CD4-positive, alpha-beta T cell treated with Interferon alpha-2 for 1 hour (primary cell): ENCODE data around the gene RSPH1.
A peak's percentile ranks its signal among the peaks of the same experiment; 100 is the strongest.
"Not testable (repeated sequence)": the region's sequence is repeated elsewhere in the genome, so short reads cannot be mapped to it uniquely, and the experiment has no call there.

Source experiments
- DNase-seq, 2 donors: peaks; one replicate each; pipeline ENCODE4 v3.0.0-alpha.2; 2020 to 2022

The RSPH1 gene

GRCh38 chr21:42480736-42481135, 15.3 kb downstream of the RSPH1 start:
- DNase-seq: no peak

- DNase-seq: no peak
Measured at GRCh38 chr21:42479582-42479981, 16.4 kb downstream of the RSPH1 start.

DNA sequence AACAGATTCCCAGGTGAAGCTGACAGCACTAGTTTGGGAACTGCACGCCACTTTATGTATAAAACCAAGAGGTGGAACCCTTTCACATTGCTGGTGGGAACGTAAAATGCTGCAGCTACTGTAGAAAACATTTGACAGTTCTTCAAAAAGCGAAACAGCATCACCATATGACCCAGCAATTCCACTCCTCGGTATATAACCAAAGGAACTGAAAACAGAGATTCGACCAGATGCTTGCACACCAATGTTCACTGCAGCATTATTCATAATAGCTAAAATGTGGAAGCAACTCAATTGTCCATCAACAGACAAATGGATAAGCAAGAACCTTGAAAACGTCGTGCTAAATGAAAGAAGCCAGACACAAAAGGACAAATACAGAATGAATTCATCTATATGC, 17.5 kb downstream of the RSPH1 start:
- no peak for DNase-seq

- no peak for DNase-seq
Measured at GRCh38 chr21:42476388-42477331, 19.4 kb downstream of the RSPH1 start.

GRCh38 chr21:42475526-42476387, 20.3 kb downstream of the RSPH1 start:
- DNase-seq: no peak

DNA sequence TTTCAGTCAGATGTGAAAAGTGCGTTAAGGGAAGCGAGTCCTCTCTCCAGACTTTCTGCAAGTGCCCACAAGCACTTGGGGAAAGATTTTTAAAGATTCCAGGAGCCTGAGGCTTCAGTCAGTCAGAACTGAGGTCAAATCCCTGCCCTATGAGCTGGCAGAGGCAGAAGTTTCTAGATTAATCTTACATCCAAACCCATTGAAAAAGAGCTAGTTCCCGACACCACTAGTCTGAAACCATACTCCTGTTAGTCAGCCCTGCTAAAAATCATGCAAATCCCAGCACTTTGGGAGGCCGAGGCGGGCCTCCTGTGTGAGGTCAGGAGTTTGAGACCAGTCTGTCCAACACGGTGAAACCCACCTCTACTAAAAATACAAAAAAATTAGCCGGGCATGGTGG, 21.0 kb downstream of the RSPH1 start:
- no peak for DNase-seq

- DNase-seq: no peak
Measured at GRCh38 chr21:42474043-42474831, 21.8 kb downstream of the RSPH1 start.

DNA sequence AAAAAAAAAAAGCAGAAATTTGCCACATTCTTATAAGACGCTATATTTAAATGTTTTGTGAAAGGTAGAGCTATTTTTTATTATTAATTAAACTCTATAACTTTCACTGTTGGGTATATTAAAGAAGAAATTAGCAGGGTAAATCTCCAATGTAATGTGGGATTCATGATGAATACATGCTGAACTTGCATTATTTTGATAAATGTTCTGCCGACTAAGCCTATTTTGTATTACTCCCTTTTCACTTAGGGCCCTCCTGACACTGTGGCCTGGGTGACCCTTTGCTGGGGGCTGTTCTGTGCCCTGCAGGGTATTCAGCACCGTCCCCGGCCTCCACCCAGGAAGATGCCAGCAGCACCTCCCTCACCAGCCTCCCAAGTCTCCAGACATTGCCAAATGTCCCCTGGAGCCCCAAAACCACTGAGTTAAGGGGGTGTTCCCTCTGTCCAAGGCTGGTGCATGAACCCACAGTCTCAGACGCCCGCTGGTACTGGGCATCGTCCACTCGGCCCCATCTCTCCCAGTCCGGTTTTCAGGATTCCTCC, 22.5 kb downstream of the RSPH1 start:
- no peak for DNase-seq

GRCh38 chr21:42472521-42472920, 23.5 kb downstream of the RSPH1 start:
- DNase-seq: no peak

DNA sequence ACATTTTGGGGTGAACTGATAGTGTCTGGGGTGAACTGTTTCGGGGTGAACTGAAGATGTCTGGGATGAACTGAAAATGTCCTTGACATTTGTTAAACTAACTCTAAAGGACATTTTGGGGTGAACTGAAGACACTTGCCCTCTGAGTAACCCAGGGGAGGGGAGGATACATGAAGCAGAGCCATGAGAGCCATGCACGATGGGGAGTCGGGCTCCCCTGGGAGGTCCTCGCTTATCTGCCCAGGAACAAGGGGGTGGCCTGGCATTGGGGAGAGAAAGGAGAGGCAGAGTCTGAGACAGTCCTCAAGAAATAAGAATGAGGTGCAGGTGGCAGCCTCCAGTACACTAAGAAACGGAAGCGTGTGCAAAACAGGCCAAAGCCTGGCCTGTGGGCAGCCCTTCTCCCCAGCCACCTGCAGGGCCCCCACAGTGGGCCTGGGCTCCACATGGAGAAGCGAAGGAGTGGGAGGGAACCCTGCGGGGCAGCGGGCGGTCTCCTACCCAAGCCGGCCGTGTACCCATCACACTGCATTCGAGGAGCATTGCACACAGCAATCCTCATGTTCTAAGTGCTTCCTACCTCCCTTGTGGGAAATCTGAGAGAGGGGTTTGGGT, 24.2 kb downstream of the RSPH1 start:
- no peak for DNase-seq

DNA sequence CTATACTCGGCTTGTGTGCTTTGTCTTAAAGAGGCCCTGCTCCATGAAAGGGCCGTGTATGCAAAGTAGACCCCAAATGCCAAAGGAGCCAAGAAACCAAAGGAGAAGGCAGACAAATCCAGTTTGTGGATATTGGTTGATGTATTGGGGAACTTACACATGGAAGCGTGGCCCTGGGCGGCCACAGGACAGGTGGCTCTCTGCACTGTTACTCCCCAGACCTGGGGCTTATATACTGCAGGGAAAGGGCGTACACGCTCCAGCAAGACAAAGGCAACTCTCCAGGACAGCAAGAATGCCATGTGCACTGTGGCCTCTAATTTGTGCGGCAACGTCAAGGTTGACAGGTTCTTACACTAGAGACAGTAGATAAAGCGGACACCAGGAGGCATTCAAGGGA, 24.8 kb downstream of the RSPH1 start:
- no peak for DNase-seq

DNA sequence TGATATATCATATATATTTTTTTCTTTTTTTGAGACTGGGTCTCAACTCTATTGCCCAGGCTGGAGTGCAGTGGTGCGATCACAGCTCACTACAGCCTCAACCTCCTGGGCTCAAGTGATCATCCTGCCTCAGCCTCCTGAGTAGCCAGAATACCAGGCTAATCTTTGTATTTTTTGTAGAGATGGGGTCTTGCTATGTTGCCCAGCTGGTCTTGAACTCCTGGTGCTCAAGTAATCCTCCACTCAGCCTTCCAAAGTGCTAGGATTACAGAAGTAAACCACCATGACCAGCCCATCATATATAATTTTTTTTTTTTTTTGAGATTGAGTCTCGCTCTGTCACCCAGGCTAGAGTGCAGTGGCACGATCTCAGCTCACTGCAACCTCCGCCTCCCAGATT, 26.3 kb downstream of the RSPH1 start:
- not testable (repeated sequence) for DNase-seq

DNA sequence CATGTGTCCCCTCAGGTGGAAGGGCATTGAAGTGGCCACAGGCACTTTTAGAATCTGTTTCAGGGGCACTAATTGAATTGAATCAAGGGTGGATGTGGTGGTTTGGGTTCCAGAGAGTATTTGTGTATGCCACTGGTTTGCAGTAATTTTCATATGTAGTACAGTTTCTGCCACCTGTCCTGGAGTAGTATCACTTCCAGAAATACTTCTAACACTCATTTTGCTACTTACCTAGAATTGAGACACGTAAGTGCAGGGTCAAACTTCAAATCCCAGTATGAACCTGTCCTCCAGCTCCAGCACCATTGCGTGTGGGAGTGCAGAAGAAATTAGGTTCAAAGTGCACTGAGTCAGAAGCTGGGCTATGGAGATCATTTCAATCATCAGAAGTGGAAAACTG, 26.8 kb downstream of the RSPH1 start:
- no peak for DNase-seq

- DNase-seq: no peak
Measured at GRCh38 chr21:42468491-42469131, 27.4 kb downstream of the RSPH1 start.

DNA sequence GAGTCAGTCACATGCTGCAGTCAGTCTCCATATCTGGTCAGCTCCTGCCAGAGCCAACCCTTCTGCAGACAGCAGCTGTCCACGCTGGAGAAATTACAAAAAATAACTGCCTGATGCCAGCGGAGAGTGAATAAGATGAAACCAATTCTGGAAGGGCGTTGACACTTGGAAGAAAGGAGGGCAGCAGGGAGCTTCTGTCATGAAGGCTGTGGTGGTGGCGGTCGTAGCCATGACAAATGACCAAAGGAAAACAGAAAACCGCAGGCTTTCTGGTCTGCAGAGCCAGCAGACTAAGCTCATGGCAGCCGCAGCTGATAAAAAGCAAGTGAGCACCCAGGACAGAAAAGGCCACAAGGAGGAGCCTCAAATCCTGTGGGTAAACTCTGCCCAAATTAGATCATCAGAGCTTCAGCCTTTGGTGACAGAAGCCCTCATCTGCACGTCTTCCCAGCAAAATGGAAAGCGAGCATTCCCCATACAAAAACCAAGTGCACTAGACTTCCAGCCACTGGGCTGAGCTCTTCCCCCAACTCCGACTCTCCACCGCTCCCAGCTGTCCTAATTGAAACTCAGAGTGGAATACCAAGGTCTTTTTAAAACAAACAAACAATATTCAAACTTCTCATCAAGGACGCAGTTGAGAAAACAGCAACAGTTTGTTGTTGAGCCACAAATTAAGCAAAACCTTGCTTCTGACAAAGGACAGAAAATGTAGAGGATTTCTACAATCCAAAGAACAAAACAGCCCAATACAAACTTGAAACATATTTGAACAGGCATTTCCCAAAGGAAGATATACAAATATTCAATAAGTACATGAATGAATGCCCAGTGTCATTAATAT, 28.7 kb downstream of the RSPH1 start:
- peak; percentile 10 to 25 for DNase-seq

DNA sequence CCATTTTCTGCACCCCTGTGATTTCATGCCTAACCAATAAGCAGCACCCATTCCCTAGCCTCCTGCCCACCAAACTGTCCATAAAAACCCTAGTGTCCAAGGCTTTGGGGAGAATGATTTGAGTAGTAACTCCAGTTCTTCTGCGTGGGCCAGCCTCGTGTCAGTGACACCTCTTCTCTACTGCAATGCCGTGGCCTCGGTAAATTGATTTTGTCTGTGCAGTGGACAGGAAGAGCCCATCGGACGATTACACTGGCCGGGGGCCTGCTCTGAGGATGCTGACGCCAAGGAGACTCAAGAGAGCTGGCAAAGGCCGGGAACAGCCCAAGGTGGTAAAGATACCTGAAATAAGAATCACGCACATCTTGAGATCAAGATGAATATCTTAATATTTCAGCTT, 29.3 kb downstream of the RSPH1 start:
- no peak for DNase-seq

DNA sequence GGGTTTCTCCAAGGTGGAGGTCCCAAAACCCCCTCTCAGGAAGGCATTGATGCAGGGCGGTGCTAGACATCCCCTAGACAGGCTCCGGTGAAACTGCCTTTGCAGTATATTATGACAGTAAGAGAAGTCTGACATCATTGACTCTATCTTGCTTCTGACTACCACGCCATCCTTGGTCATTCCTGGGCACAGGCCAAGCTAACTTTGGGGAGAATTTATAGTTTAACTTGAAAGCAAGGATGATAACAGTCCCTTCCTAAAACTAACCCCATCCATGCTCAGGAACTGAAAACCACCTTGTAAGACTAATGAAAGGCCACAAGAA, 30.3 kb downstream of the RSPH1 start:
- no peak for DNase-seq

GRCh38 chr21:42465008-42465802, 30.8 kb downstream of the RSPH1 start:
- DNase-seq: peak in 1 of 2 donors; percentile 21

DNA sequence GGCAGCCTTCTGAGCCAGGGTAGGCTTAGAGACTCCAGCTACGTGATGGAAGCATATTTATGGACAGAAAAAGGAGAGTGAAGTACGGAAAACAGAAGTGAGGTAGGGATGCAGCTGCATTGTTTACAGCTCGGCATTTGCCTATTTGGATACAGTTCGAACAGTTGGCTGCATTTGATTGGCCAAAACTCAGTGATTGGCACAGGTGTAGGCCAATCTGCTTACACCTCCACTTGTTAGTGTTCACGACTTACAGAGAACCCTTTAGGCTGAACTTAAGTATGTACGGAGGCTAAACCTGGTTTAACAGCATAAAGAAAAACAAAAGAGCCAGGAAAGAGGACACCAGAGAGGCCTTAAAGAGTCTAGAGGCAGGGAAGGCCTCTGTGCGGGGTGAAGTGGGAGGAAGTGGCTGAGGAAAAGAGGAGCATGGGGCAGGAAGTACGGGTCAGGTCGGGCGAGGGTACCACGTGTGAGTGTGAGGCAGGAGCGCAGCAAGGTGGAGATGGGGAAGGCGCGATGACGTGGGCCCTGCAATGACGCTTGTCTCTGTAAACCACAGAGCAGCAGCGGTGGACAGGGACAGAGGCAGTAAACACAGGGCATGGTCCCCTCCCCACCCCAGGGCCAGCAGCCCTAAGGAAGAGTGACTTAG, 32.0 kb downstream of the RSPH1 start:
- DNase-seq: peak; percentile 73 to 85
